MM.1S (cell line): ENCODE data around the gene TMEM179.

Source experiments
- CTCF ChIP-seq: fragments of 300-600 bp; sonication (generic); IDR thresholded peaks from 2 replicates; pipeline ENCODE4 v1.5.1; 2016; ENCODE audit warnings: antibody characterized with exemption, low read length, mixed read lengths
- EZH2 ChIP-seq: fragments of 300-600 bp; sonication (generic); optimal IDR thresholded peaks from 2 replicates; pipeline ENCODE3; 2017; ENCODE audit warnings: low read depth, mild to moderate bottlenecking, antibody characterized with exemption, low read length, mixed read lengths
- EZH2phosphoT487 ChIP-seq: fragments of 300-600 bp; sonication (generic); IDR thresholded peaks from 2 replicates; pipeline ENCODE4 v1.6.1; 2018; ENCODE audit warnings: antibody characterized with exemption, low read length

- no peak for TF ChIP-seq CTCF
- TF ChIP-seq EZH2, result no peak
- TF ChIP-seq EZH2phosphoT487, result no peak
Observed at GRCh38 chr14:104596451-104596918, 8.1 kb downstream of the TMEM179 start.
